H54 (cell line): Measurements from ENCODE around the gene C2CD2.

Source experiments
- DNase-seq: peaks from one replicate; pipeline ENCODE4 v3.0.0; 2011; ENCODE audit warnings: low spot score, mixed read lengths; ENCODE audit not compliant: insufficient read length
- FAIRE-seq: peaks from 3 replicates; lab custom pipeline; 2011; peaks lifted over from hg19 to GRCh38; lab: Jason Lieb, UNC
- POLR2A ChIP-seq: IDR thresholded peaks from 2 replicates; pipeline ENCODE4 v1.6.1; 2011; ENCODE audit warnings: low read depth, mild to moderate bottlenecking, low read length

Gene C2CD2

DNA sequence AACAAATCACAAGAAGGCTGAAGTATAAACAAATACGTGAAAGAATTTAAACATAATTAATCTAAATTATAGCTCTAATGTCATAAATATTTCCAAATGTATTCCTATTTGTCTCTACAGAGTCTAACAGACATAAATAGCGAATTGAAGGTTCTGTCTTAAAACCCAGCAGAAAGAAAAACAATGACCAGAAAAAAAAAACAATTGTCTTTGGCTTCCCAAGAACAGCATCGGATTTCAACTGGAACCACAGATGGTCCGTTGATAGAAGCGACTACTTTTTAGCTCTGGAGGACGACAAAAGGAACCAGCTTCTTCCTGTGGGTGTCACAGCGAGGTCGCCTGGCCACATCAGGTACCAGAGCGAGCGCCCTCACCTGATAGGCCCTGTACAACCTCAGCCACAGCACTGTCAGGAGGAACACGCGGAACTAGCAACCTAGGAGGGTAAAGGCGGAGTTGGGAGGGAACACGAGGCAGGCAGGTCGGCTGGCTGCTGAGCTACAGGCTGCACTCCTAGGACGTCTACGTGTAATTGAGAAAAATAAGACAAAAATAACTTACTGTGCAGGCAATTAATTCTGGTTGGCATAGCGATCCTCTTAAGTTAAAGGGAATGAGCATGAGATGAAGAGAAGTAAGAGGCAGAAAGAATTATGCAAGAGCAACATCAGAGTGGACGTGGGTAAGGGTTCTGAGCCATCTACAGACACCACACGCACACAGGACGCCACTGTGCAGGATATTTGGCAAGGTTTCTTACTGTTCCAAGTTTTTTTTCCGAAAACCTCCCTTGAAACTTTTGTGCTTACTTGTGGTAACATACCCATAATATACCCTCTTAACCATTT lies 58.0 kb downstream of the C2CD2 start:
- DNase-seq (no peak), FAIRE-seq (no peak)
- TF ChIP-seq POLR2A, result no peak

DNA sequence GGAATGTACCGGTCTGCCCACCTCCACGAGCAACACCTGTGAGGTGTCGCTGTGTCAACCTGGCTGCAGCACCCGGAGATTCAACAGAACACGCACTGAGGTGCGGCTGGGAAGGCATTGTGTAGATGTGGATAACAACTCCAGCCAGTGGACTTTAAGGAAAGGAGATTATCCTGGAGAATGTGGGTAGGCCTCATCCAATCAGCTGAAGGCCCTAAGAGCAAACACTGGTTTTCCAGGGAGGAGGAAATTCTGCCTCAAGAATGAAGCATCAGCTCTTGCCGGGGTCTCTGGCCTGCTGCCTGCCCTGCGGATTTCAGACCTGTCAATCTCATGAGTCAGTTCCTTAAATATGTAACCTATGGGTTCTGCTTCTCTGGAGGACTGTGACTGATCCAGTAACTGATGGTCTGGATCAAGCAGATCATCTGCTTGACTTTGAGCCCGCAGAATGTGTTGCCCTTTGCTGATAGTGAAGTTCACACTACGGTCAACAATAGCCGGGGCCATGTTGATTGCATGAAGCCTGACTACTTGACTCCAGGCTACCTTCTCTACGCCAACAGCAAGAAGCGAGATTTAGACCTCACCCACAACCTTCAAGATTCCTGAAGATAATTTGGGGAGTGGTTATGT lies 58.8 kb downstream of the C2CD2 start:
- DNase-seq, result no peak
- no peak for FAIRE-seq
- TF ChIP-seq POLR2A, result no peak

DNA sequence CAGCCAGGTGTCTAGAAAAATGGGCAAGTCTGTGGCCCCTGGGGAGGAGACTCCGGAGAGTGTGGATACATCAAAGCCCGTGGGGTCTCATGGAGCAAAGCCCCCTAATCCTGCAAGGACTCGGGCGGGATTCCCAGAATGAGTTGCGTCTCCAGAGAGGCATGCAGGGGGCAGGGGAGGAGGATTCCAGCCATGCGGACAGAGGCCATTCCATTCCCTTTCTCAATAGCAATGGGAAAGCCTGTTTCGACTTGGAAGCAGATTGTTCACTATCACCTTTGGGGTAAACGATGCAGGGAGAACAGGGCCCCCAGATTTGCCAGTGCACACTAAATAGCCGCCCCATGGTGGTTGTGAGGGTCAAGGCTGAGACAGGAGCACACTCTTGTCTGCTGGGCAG lies 59.3 kb downstream of the C2CD2 start:
- no peak for TF ChIP-seq POLR2A
- no peak for DNase-seq
- FAIRE-seq, result no peak

DNA sequence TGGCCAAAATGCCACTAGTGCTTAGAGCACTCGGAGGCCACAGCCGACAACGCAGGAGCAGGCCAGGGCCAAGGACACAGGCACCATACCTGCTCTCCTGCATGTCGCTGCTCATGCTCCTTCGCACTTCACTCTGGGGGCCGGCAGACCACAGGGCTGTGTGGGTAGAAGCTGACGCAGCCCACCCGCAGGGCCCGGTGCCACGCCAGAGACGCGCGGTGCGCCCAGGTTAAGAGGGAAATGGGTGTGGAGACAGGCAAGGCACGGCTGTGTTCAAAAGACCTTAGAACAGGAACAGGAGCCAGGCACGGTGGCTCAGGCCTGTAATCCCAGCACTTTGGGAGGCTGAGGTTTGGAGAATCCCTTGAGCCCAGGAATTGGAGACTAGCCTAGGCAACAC lies 61.1 kb downstream of the C2CD2 start:
- DNase-seq, result no peak
- TF ChIP-seq POLR2A, result no peak
- no peak for FAIRE-seq

DNA sequence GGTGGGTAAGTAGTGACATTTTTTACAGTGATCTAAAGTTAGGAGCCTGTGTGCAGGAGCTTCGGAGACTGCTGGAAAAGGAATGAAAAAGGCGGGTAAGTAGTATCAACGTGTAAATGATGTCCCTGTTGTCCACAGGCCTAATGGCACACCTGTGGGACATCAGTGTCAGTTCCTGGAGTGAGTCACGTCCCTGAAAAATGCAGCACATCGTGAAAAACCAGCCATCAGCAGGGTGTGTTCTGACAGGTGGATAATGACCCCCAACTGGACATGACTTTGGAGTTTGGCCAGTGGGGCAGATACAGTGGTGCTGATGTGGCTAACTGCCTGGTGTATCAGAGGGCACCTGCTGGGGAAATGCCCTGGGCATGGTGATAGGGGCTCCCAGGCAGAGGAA lies 62.7 kb downstream of the C2CD2 start:
- no peak for DNase-seq
- no peak for FAIRE-seq
- no peak for TF ChIP-seq POLR2A

DNA sequence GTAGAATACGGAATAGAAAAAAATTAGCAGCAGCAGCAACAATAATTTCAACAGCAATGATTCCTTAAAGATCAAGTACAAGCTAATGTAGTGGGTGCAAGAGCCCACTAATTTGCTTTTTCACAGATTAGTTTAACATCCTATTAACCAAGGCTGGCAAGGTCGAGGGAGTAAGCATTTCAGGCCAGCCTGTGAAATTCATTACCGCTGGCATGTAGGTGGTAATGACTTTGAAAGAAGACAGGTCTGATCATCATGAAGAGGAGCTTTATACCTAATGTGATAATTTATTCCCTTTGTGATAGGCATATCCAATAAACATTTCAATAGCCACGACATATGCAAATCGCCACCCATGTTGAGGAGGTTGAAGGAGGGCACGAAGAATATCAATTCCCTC lies 63.5 kb downstream of the C2CD2 start:
- DNase-seq, result no peak
- no peak for TF ChIP-seq POLR2A
- FAIRE-seq, result no peak

DNA sequence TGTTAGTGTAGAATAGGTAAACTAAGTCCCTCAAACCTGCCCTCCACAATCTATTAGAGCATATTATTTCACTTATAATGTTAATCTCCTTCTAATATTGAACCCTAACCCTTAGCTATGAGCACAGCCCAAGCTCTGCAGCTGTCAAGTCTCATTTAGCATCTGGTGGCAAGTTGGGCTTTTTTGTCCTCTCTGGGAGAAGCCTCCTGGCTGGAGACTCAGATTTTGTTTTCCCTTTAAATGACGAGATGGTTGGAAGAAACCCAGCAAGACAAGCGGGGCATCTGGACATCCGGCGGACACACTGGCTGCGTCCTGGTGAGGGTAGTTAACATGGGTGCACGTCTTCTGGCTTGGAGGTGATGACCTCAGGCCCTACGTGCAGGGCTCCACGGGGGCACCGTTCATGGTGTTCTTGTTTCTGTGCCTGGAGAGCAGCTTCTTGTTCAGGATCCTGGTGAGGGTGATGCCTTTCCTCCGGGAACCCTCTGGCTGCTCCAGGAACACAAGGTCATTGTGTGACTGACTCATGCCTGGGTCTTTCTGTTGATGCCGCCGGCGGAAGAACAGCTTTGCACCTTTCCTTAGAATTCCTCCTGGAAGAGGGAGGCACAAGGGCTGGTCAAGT lies 65.0 kb downstream of the C2CD2 start:
- no peak for TF ChIP-seq POLR2A
- no peak for FAIRE-seq
- DNase-seq, result no peak

DNA sequence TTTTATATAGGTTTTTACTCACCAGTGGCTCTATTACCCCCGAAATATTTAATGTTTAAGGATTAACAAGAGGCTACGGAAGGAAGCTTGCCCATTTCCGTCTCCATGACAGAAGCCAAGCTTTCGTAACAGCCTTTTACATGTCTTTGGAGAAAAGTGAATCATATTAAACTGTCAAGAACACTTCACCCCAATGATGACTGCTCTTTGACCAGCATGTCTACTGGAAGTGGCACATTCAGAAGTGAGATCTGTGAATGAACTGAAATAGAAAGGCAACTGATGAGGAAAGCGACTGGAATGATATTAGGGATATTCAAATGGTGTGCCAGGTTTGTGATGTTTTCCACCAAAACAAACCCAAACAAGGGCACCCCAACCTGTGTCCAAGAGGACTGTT lies 66.2 kb downstream of the C2CD2 start:
- DNase-seq, result no peak
- TF ChIP-seq POLR2A, result no peak
- FAIRE-seq, result no peak

DNA sequence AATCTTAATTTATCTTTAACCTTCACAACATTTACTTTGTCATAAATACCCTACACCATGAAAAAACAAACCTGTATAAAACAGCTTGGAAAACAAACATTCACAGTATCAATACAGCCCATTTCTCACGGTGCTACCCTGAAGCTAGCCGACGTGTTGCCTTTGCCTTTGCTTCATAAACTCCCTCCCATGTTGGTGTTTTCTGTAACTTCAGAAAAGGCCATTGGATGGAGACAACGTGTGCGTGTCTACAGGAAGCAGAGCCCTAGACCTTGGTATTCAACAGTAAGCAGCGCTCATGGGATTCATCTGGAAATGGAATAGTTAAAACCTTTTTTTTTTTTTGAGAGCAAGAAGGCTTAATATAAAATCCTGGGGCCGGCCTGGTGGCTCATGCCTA lies 67.5 kb downstream of the C2CD2 start:
- no peak for TF ChIP-seq POLR2A
- DNase-seq (no peak), FAIRE-seq (no peak)

DNA sequence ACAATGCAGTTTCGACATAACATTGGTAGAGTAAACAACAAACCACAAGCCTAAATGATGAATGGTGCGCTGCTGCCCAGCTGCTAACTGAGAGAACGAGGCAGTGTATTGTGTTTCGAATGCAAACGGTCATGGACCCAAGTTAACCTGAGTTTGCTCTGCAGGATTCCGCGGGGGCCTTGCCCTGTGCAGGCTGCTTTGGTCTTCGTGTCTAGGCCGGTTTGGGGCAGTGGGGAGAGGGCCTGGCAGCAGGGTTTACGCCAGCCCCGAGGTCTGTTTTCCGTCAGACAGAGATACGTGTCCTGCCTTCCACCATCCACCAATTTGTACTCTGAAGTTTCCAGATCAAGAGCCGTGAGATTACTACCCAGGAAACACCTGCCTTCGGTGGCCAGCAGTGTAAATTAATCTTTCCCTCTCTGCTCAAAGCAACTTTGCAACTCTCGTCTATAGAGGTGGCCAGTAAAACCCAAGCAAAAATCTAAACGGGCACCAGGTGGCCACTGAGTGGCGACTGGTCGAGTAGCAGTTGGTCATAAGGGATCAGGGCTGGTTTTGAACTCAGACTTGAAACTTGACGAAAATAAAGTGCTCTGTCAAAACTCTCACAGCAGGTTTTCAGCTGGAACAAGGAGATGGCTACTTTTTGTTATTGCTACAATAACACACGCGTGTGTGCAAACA lies 68.3 kb downstream of the C2CD2 start:
- DNase-seq, result no peak
- no peak for TF ChIP-seq POLR2A
- no peak for FAIRE-seq

DNA sequence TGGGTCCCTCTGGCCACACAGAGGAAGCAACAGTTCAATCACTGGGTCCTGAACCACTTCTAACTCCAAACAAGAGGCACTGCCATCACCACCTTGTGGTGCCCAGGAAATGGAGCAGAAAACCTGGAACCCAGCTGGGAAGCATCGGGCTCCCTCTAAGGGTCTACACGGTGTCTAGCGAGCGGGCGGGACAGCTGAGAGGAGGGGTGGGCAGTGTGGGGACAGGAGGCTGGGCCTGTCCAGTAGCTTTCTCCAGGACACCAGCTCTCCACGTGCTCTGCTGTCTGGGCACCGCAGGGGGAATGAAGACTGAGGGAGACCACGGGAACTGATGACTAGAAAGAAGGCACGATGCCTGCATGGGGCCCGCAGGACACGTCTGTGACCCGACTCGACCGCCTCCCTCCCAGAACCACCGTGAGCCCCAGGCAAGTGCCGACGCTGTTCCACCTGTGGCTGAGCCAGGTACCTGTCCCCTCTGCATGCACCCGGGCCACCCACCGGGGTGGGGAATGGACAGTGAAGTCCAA lies 69.3 kb downstream of the C2CD2 start:
- FAIRE-seq (no peak), DNase-seq (no peak)
- TF ChIP-seq POLR2A, result no peak

DNA sequence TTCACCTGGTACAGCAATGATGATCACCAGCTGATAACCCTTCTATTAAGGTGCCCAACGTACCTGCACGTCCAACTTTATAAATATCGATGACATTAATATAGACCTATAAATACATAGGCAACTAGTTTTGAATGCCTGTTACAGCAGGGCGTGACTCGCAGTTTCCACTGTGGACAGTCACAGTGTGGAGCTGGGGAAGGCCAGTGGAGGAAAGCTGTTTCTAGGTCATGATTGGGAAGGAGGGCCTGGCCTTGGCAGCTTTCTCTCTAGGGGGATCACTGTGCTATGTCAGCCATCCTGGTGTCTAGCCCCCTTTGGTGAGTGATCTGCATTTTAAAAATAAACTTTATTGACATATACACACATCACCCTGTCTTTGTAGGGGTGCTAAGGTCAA lies 70.2 kb downstream of the C2CD2 start:
- DNase-seq, result no peak
- FAIRE-seq, result no peak

DNA sequence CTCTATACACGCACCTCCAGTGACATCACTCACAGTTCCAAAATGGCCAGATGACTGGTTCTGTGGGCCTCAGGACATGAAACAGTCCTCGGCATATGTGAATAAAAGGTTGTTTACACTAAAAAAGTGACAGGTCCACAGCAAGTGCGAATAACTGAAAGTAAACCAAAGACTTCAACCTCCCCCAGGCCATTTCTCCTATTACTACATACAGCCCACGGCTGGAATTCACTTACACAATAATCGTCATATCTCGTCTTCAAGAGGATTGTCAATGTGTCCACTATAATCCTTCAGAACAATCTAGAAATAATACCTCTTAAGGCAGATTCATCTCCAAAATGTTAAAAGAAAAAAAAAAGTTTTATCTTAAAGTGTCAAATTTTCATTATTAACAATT lies 72.8 kb downstream of the C2CD2 start:
- no peak for DNase-seq
- TF ChIP-seq POLR2A, result no peak
- no peak for FAIRE-seq

More for the DNA sequence above, 70.2 kb downstream of the C2CD2 start:
- no peak for TF ChIP-seq POLR2A

DNA sequence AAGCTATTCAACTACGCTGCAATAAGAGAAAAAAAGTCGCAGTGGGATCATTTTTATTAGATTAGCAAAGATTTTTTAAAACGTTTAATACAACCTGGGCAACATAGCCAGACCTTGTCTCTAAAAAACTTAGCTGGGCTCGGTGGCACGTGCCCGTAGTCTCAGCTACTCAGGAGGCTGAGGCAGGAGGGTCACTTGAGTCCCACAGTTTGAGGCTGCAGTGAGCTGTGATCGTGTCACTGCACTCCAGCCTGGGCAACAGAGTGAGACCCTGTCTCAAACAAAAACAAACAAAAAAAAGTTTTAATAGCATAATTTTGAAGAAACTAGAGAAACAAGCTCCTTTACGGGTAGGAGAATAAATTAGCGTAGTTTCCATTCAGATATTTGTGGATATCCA lies 73.7 kb downstream of the C2CD2 start:
- DNase-seq (no peak), FAIRE-seq (no peak)
- TF ChIP-seq POLR2A, result no peak
